Measurements from ENCODE around the gene COL4A2. TPM values are rescaled to one million over a fixed set of nuclear protein-coding genes. Genes with fewer than 3 reads are reported as not detected.
A peak's percentile ranks its signal among the peaks of the same experiment; 100 is the strongest.

Gene COL4A2
- total RNA-seq, 1 donor from 2014 or later, result 273 TPM

DNA sequence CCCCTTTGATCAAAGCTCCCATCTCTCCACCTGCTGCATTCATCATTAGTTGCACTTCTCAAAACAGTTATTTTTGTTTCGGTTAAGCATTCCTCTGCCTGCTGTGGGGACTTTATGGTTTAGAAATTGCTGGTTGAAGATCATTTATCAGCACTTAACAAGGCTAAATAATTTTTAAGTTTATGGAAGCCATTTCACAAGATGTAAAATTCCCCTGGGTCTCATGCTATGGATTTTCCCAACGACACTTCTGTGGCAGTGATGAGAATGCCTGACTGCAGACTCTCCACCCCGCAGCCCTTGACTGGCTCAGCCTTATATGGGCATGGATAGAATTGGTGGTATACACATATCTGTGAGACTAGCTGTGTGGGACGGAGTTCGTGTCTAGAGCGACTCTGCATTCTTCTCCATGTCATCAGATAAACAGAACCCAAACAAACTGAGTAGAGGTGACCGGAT lies 52.8 kb downstream of the COL4A2 start:
- H3K27me3 ChIP-seq, result no peaks in the 10 kb centered on the region
- peaks cover 25% of the 10 kb centered on the region for H3K4me1 ChIP-seq
- ATAC-seq (no peak), DNase-seq (no peak)
- intact Hi-C loops (cut with DNase I), result no loop called here
- no peaks in the 10 kb centered on the region for H3K9me3 ChIP-seq
- peaks cover 15% of the 10 kb centered on the region for H3K36me3 ChIP-seq
- TF ChIP-seq, protein P1, sequence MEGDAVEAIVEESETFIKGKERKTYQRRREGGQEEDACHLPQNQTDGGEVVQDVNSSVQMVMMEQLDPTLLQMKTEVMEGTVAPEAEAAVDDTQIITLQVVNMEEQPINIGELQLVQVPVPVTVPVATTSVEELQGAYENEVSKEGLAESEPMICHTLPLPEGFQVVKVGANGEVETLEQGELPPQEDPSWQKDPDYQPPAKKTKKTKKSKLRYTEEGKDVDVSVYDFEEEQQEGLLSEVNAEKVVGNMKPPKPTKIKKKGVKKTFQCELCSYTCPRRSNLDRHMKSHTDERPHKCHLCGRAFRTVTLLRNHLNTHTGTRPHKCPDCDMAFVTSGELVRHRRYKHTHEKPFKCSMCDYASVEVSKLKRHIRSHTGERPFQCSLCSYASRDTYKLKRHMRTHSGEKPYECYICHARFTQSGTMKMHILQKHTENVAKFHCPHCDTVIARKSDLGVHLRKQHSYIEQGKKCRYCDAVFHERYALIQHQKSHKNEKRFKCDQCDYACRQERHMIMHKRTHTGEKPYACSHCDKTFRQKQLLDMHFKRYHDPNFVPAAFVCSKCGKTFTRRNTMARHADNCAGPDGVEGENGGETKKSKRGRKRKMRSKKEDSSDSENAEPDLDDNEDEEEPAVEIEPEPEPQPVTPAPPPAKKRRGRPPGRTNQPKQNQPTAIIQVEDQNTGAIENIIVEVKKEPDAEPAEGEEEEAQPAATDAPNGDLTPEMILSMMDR (IDR thresholded peaks at IDR 0.05), result no peak
- H3K27ac ChIP-seq, result no peak overlapping the region
- no peak overlapping the region for H3K4me3 ChIP-seq

DNA sequence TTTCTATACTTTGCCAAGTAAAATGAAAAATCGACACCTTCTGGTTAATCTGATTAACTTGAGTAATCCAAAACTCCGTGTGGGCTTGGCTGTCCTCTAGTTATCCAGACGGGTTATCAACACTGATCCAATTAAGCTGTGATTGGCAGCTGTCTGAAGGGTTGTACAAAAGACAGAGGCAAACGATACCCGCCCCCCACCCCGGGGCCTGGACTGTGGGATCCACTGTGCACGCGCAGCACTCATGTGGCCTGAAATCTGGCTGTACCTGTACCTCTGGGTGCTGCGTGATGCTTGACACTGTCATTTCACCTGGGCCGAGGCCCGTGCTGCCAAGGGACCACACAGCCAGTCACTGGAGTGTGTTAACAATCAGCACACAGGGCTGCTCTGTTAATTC lies 53.5 kb downstream of the COL4A2 start:
- Histone ChIP-seq H3K27me3 (no peaks in the 10 kb centered on the region), H3K4me1 (peaks cover 25% of the 10 kb centered on the region), H3K4me3 (no peak overlapping the region), H3K27ac (no peak overlapping the region), H3K36me3 (peaks cover 15% of the 10 kb centered on the region), H3K9me3 (no peaks in the 10 kb centered on the region)
- intact Hi-C loops (cut with DNase I), result no loop called here
- no peak for DNase-seq
- TF ChIP-seq, protein P1 (IDR thresholded peaks at IDR 0.05), result no peak
- no peak for ATAC-seq

DNA sequence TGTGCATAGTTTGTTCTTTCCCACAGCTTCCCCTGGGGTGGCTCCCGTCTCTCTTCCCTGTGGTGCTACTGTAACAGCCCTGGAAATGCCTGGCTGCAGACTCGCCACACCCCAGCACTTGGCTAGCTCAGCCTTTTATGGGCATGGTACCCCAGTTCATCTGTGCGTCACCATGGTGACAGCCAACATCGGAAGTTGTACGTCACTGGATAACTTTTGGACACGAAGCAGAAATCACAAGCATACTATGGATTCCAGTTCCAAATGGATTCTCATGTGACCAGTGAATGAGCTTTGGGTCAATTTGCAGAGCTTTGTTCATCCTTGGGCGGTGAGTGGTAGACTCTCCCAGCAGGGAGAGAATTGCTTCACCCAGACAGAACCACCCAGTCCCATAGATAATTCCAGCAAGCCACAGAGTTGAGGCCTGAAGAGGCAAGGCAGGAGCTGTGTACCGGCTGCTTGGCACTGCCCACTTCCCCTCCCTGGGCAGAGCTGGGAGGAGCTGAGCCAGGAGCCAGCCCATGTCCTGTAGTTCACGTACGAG lies 54.4 kb downstream of the COL4A2 start:
- intact Hi-C loops (cut with DNase I), result no loop called here
- Histone ChIP-seq H3K4me3 (no peak overlapping the region), H3K27me3 (no peaks in the 10 kb centered on the region), H3K27ac (peak overlapping the region; percentile 58), H3K36me3 (peaks cover 15% of the 10 kb centered on the region), H3K4me1 (peaks cover 25% of the 10 kb centered on the region), H3K9me3 (no peaks in the 10 kb centered on the region)
- peak; percentile 83 for ATAC-seq
- TF ChIP-seq, protein P1 (IDR thresholded peaks at IDR 0.05), result no peak
- DNase-seq, result no peak

DNA sequence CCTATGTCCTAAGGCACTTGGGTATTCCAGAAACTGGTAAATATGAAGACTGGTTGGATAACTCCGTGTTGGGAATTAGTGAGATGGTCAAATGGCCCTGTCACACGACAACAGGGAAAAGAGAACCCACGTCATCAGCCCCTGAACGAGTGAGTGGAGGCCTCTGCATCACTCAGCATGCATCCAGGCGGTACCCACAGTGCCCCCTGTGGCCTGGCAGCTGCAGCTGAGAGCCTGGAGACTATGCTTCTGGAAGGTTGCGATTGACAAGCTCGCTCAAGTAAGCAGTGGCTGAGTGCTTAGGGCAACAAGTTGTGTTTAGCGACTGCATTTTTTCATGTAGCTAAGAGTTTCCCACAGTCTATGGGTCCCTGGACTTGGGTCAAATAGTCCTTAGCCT lies 55.9 kb downstream of the COL4A2 start:
- TF ChIP-seq, protein P1 (IDR thresholded peaks at IDR 0.05), result no peak
- H3K27ac ChIP-seq, result no peak overlapping the region
- H3K27me3 ChIP-seq, result no peaks in the 10 kb centered on the region
- peaks cover 6% of the 10 kb centered on the region for H3K36me3 ChIP-seq
- intact Hi-C loops (cut with DNase I), result no loop called here
- ATAC-seq (peak; percentile 64), DNase-seq (no peak)
- H3K4me1 ChIP-seq, result peaks cover 25% of the 10 kb centered on the region
- no peaks in the 10 kb centered on the region for H3K9me3 ChIP-seq
- H3K4me3 ChIP-seq, result no peak overlapping the region

DNA sequence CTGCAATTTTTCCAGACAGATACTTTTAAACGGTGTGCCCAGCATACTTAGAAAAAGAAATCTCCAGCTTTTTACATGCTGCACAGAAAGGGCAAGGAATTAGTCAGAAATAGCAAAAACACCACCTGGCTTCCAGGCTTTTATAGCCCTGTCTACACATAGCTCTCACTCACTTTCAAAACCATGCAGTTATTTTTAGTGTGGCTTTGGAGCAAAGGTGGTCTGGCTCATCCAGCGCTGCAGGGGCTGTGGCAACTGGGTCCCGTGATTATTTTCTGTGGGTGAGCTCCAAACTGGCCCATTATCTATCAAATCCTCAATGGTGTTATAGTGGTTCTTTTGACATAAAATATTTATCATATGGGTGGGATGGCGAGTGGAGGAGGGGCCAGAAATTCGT lies 57.0 kb downstream of the COL4A2 start:
- Histone ChIP-seq H3K27ac (no peak overlapping the region), H3K36me3 (no peaks in the 10 kb centered on the region), H3K27me3 (no peaks in the 10 kb centered on the region), H3K4me1 (peaks cover 25% of the 10 kb centered on the region), H3K4me3 (no peak overlapping the region), H3K9me3 (no peaks in the 10 kb centered on the region)
- DNase-seq (no peak), ATAC-seq (no peak)
- intact Hi-C loops (cut with DNase I), result no loop called here
- TF ChIP-seq, protein P1 (IDR thresholded peaks at IDR 0.05), result no peak

DNA sequence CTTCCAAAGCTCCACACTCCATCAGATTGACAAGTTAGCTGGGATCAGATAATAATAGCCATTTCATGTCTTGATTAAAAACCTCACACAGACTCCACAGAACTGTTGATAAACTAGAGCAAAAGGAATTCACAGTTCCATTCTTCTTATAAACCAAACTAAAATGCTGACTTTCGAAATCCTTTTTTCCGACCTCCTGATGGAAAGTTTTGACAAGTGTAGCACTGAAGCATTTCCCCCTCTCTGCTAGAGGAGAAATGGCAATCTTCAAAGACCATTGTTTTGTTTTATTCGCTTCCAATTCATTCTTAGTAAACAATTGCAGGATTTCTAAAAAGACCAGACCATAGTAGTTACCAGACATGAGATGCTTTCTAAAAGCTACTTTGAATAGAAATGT lies 58.8 kb downstream of the COL4A2 start:
- Histone ChIP-seq H3K27me3 (no peaks in the 10 kb centered on the region), H3K4me3 (no peak overlapping the region), H3K27ac (no peak overlapping the region), H3K9me3 (no peaks in the 10 kb centered on the region), H3K4me1 (peaks cover 17% of the 10 kb centered on the region), H3K36me3 (no peaks in the 10 kb centered on the region)
- DNase-seq (no peak), ATAC-seq (no peak)
- TF ChIP-seq, protein P1 (IDR thresholded peaks at IDR 0.05), result no peak
- intact Hi-C loops (cut with DNase I), result no loop called here
